Activated CD4-positive, alpha-beta T cell treated with anti-CD3 and anti-CD28 coated beads, Interleukin-2, amount 50 U/mL, for 1 hour (primary cell): Measurements from ENCODE around the gene LRRC4B.
A peak's percentile ranks its signal among the peaks of the same experiment; 100 is the strongest.
"Not testable (repeated sequence)": the region's sequence is repeated elsewhere in the genome, so short reads cannot be mapped to it uniquely, and the experiment has no call there.

ENCODE experiments used
- DNase-seq: peaks from one replicate; pipeline ENCODE4 v3.0.0-alpha.2; 2020

The LRRC4B gene

GRCh38 chr19:50567882-50568727 is at the start of gene LRRC4B:
Gene LRRC4B, minus strand, starts transcription at chr19:50568435. Its CDS starts 19,597 bp downstream, at chr19:50548838.
- DNase-seq: no peak

GRCh38 chr19:50612504-50613404 is 44.5 kb upstream of the LRRC4B start:
- not testable (repeated sequence) for DNase-seq

GRCh38 chr19:50607874-50608785 is 39.9 kb upstream of the LRRC4B start:
- DNase-seq: peak; percentile 56

GRCh38 chr19:50607388-50607787 is 39.2 kb upstream of the LRRC4B start:
- no peak for DNase-seq

GRCh38 chr19:50606059-50606836 is 38.0 kb upstream of the LRRC4B start:
- DNase-seq: not testable (repeated sequence)

- not testable (repeated sequence) for DNase-seq
Measured at GRCh38 chr19:50604264-50605073, 36.2 kb upstream of the LRRC4B start.

GRCh38 chr19:50602935-50603334 is 34.7 kb upstream of the LRRC4B start:
- DNase-seq: no peak

GRCh38 chr19:50602496-50602895 is 34.3 kb upstream of the LRRC4B start:
- no peak for DNase-seq

- DNase-seq: no peak
Measured at GRCh38 chr19:50602089-50602422, 33.8 kb upstream of the LRRC4B start.

GRCh38 chr19:50601407-50602088 is 33.3 kb upstream of the LRRC4B start:
- no peak for DNase-seq

GRCh38 chr19:50599427-50599826 is 31.2 kb upstream of the LRRC4B start:
- DNase-seq: no peak

- no peak for DNase-seq
Measured at GRCh38 chr19:50590191-50590590, 22.0 kb upstream of the LRRC4B start.

GRCh38 chr19:50581795-50582660 is 13.8 kb upstream of the LRRC4B start:
- DNase-seq: not testable (repeated sequence)

- no peak for DNase-seq
Measured at GRCh38 chr19:50580970-50581634, 12.9 kb upstream of the LRRC4B start.

GRCh38 chr19:50580240-50580639 is 12.0 kb upstream of the LRRC4B start:
- no peak for DNase-seq

GRCh38 chr19:50576769-50577168 is 8.5 kb upstream of the LRRC4B start:
- not testable (repeated sequence) for DNase-seq

GRCh38 chr19:50573741-50574461 is 5.7 kb upstream of the LRRC4B start:
- DNase-seq: no peak

GRCh38 chr19:50570997-50571396 is 2.8 kb upstream of the LRRC4B start:
- DNase-seq: no peak
